ENCODE results near the gene CPA3.

Gene CPA3, protein sequence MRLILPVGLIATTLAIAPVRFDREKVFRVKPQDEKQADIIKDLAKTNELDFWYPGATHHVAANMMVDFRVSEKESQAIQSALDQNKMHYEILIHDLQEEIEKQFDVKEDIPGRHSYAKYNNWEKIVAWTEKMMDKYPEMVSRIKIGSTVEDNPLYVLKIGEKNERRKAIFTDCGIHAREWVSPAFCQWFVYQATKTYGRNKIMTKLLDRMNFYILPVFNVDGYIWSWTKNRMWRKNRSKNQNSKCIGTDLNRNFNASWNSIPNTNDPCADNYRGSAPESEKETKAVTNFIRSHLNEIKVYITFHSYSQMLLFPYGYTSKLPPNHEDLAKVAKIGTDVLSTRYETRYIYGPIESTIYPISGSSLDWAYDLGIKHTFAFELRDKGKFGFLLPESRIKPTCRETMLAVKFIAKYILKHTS

DNA sequence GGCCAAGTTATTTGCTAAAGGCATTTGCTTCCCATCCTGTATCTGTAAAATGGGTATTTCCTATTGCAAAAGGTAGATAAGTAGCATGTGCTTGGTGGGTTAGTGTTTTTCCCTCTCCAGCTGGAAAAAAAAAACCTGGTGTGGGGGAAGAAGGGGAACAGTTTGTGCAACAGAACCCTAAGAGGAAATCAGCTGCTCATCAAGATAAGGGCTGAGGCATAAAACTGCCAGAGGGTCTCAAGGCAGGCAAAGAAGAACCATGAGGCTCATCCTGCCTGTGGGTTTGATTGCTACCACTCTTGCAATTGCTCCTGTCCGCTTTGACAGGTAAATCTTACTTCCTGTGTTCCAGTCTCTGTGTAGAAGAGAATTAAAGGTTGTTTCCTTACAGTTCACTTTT lies at the start of gene CPA3:
TSS of gene CPA3 (plus strand) at position 248 of the 400 bp plus-strand sequence. CDS start at position 260, 12 bp downstream.
- DNase-seq (ENCODE audit: low spot score) = no peak

DNA sequence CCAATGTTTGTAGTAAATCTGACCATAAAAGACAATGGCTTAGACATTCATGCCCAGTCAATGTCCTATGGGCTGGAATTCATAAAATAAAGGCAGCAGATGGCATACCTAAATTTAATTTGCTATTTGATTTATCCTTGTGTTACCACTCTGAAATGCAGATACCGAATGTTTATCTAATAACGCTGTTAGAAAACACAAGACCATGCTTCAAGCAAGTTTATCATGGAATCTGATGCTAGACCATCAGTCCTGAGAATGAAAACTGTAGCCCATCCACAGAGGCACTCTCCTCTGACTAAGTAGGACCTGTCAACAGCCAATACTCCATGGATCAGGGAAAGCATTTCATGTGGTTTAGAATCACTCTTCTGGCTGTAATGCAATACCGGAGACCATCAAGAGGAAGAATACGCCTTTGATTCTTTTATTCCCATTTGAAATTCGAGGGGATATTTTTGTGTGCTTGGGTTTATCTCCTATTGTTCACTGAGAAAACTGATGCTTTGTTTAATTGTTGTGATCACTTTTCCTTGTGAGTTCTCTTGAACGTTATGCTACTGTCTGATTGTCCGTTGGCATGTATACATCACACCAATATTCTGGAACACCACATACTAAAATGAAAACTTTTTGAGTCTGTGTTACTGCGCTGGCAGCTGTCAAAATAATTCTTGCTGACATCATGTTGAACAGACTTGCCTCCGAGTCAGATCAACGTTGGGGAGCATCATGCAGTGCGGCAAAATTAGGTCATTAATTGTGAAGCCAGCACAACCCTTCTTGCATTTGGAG lies 49.6 kb upstream of the CPA3 start:
- no peak for DNase-seq (ENCODE audit: low spot score)

DNA sequence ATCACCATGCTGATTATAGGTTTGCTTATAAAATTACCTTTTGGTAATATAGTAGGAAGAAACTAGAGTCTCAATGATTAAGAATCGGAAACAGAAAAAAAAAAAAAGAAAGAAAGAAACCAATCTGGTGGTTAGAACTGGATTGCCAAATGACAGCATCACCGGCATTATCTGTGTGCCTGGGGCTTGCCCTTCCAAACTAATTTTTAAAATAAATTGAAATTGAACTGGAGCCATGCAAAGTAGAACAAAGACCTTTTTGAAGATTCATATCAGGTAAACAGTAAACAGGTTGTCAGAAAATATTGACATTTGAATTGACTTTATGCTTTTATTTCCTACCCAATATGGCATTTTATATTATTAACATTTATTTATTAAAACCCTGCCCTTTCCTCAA lies 48.7 kb upstream of the CPA3 start:
- DNase-seq (ENCODE audit: low spot score) = no peak

DNA sequence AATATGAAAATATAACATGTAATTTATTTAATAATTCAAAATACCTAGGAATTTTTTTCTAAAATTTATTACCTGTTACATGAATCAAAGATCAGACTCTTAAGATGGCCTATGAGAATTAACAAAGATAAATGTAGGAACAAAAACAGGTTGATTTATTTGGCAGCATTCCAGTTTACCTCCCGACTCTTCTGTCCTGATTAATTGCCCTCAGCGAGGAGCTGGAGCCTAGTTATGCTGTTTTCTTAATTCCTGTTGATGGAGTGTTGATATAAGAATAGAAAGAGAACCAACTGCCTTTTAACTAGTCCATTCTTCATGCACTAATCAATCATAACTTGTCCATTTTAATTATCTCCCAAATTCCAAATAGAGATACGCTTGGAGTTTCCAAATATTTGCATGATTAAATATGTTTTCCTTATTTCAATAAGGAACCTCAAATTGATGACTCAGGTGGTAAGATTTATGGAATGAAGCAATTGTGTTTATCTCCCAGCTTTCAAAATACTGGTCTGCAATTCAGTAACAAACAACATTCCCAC lies 48.0 kb upstream of the CPA3 start:
- DNase-seq (ENCODE audit: low spot score) = no peak

DNA sequence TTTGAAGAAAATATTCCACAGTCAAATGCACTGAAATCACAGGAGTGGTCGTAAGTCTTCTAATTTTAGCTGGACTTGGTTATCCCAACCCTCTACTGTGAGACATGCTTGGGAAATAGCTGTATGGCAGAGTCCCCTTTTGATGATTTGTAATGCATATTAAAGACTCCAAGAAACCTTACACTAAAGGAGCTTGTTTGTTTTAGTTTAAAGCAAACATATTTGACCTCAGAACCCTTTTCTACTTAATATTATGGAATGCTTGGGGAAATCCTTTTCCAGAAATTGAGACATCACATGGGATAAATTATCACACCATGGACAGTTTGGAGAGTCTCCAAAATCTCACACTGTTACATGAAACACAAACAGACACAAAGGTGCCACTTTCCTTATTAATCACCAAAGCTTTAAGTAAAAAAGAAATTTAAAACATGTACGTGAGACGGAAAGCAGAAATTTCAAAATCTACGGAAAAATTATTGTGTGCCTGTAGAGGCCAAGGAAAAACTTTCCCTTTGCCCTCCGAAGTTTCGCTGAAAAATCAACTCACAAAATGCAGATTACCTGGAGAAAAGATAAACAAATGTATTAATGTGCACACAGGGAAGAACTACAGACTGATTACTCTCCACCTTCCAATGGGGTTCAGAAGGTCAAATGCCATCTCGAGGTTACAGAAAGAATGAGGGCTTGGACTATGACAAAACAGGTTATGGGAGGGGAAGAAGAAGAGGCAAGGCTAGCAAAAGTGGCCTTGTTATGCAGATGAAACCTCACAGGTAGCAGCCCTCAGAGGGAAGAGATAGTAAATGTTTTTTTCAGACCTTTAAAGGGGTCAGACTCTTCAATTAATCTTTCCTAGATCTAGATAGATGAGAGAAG lies 44.5 kb upstream of the CPA3 start:
- DNase-seq (ENCODE audit: low spot score) = no peak

DNA sequence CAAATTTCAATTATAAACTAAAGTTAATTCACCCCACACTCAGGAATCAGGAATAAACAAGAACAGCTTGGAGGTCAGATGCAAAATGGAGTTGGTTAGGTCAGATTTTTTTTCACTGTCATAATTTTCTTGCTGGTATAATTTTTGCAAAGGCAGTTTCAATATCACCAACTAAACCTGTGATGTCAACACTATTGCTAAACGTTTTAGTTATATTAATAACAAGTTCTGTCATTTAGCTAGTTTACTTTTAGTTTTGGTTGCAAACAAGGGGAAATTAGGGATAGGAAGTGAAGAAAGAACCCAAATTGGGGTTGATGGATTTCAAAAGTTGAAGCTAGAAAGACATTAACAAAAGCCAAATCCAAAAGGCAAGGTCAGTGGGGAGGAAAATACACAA lies 42.1 kb upstream of the CPA3 start:
- no peak for DNase-seq (ENCODE audit: low spot score)

DNA sequence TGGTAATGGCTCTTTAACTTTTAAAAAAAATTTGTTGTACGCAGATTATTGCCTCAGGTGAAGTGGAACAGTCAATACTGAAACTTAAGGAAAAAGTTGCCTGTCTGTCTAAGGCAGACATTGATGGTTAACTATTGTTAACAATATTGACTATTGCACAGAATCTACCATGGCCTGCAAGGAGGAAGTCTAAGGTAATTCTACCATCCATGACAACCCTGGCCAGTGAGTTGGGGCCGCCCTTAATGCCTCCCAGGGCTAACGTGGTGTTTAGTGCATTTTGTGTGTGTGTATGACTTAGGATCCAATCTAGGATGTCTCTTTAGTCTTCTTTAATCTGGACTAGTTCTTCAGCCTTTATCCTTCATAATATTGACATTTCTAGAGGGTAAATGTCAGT lies 39.6 kb upstream of the CPA3 start:
- DNase-seq (ENCODE audit: low spot score) = no peak

DNA sequence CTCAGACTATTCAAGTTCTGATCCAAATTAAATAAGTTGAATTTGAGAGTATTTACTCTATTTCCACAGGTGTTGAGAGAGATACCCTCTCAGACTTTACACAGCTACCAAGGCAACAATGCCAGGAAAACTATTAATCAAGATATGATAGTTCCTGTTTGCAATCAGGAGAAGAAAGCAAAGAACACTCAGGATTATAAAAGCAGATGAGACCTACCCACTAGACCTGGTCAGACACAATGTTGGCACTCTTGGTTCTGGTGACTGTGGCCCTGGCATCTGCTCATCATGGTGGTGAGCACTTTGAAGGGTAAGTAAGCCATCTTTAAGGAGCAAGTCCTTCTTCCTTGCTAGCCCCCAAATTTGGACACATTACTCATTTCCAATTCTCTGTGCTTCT lies 37.5 kb upstream of the CPA3 start, which contains the start of gene CPB1:
TSS of gene CPB1 (plus strand) at position 227 of the 400 bp plus-strand sequence. CDS start at position 240, 13 bp downstream.
- no peak for DNase-seq (ENCODE audit: low spot score)

DNA sequence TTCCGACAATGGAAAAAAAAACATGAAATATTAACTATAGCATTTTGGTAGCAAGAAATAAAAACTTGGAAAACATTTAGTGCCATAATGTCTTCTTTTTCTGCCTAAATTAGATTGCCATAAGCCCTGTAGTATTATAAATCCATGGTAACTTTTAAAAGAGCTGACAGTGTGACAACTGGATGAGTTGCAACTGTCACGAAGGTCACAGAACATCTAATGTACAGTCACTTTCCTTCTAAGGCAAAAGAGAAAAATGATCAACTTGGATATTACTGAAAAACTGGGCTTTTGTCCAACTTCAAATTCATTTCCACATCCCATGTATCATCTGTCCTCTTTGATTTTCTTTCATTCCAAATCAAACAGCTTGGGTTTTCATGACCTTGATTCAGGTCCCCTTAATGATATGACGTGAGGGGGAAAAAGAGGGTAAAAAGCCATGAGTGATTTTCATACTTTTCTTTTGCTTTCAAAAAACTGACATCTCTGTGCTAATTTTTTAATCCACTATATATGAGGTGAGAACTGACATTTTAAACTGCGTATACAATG lies 36.9 kb upstream of the CPA3 start:
- DNase-seq (ENCODE audit: low spot score) = no peak

DNA sequence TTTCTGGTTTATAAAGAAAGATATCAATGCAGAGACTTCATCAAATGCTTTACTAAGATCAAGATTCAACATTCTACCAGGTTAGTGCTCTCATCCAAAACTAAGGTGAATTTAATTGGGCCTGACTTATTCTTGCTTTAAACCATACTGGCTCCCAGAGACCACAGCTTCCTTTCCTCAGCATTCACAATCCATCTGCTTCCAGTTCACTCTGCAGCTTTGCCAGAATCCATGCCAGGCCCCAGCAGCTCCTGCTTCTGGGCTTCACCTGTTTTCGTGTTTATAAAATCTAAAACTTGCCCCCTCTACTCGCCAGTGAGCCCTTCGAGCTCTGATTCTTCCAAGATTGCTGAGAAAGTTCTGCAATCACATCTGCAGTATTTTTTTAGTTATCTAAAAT lies 35.2 kb upstream of the CPA3 start:
- DNase-seq (ENCODE audit: low spot score) = no peak

DNA sequence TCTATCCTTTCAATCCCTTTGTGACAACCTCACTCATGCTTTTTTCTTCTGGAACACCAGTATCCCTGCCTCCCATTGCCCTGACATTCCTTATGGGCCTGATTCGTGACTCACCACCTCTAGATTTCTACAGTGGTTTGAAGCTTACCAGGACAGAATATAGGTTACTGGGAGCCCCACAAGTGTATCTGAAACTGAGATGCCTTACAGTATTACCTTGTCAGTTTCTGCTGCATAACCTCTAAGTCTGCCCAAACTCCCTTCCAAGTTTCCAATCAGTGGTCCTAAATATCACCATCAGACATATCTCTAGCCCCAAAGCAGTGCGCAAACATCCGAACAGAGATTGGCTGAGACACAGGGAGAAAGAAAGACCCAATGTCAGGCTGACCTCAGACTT lies 31.9 kb upstream of the CPA3 start:
- no peak for DNase-seq (ENCODE audit: low spot score)

DNA sequence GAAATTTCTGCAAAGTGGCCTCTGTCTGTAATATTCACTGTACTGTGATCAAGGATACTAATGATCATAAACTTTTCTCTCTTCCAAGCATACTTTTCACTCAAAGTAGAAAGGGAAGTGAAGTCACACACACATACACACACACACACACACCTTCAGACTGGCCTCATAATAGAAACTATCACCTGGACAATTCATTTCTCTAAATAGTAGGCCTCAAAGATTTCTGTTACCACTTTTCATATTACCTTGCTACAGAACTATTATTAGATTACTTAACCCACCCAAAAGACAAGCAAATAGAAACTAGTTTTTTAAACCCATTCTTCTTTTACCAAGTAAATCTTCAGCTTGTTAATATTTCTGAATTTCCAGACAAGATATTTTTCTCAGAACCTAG lies 25.3 kb upstream of the CPA3 start:
- DNase-seq (ENCODE audit: low spot score) = no peak

DNA sequence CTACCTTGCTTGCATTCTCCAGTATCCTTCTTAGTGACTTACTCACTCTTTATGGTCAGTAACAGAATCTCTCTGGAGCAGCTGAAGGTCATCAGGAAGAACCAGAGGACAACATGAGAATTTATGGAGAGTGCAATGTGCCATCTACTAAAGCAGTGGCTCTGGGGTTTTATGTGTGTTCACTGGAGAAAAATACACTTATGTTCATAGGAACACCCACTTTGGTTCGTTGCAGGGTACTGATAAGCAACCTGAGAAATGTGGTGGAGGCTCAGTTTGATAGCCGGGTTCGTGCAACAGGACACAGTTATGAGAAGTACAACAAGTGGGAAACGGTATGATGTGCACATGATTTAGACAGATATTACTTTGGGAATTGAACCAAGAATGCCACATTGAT lies 24.6 kb upstream of the CPA3 start:
- no peak for DNase-seq (ENCODE audit: low spot score)

DNA sequence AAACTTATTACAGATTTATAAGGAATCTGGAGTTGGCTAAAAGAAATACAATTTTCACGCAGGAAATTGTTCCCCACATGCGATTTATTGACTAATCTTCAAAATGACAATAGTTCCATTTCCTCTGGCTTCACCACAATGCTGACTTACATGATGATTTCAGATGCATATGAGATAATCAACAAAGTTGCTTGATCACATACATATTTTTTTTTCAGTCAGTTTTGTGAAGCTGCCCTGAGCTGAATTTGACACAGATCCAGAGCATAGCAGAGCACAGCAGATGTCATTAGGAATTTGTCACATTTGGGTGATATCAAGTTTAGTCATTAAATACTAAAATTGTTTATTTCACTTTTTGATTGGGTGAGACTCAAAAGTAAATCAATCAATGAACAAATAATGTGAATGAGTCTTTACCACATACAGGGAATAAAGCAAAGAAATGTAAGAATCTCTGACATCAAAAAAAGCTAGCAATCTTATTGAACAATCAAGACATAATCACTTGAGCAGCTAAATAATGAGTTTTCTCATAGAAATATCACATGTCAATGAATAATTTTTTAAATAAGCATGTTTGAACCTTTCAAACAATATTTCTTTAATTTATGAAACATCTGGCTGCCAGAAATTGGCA lies 19.2 kb upstream of the CPA3 start:
- DNase-seq (ENCODE audit: low spot score) = no peak

DNA sequence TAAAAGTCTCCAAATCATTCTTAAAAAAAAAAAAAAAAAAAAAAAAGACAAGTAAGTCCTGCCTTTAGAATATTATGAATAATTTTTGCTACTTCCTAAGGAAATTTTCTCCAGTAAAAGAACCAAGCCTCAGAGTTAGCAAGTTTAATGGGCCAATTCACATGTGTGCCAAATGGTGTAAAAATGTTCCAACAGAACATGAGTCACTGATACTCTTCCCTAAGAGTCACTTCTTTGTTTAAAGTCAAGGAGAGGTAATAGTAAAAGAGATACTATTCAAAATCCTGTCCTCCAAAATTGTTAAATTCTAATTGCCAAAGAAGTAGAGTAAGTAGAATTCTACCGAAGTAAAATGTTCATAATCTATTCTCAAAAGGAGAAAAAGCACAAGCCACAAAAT lies 17.7 kb upstream of the CPA3 start:
- no peak for DNase-seq (ENCODE audit: low spot score)

DNA sequence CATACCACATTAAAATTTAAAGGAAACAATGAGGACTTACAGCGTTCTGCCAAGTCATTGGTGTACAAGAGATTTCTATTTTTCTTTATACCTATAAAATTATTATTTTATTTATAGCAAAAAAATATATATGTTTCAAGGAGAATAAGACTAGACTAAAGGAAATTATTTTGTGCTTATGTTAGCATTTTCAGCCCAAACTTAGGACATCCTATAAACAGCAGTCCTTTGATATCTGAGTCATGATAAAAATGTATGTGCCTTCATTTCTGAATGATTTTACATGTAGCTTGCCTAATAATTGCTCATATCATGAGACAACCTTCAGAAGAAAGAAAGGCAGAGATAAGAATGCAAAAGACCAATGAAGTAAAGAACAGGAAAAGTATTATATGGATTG lies 16.7 kb upstream of the CPA3 start:
- no peak for DNase-seq (ENCODE audit: low spot score)

DNA sequence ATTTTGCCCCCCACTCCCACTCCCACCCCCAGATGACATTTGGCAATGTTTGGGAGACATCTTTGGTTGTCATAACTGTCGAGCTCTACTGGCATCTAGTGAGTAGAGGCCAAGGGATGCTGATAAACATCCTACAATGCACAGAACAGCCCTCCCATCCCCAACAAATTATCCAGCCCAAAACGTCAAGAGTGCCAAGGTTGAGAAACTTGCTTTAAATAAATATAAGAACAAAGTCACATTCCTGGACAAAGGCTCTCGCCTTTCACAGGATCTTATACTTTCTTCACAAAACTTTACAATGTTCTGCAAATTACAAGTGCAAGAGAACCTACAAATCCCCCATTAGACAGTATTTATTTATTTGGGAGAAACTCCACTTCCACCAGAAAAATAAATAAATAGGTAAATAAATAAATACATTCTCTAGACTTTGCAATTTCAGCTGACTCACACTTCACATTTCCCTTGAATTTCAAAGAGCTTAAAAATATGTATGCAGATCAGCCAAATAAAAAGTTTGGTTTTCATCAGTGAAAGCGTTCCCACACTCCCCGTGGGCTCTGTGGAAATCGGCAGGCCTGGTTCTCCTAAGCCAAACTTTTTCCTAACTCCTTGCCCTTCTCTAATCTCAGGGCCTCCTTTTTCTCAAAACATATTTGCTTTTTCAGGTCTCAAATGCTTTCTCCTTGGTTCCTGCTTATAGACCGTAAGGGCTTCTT lies 12.7 kb upstream of the CPA3 start:
- DNase-seq (ENCODE audit: low spot score) = no peak

DNA sequence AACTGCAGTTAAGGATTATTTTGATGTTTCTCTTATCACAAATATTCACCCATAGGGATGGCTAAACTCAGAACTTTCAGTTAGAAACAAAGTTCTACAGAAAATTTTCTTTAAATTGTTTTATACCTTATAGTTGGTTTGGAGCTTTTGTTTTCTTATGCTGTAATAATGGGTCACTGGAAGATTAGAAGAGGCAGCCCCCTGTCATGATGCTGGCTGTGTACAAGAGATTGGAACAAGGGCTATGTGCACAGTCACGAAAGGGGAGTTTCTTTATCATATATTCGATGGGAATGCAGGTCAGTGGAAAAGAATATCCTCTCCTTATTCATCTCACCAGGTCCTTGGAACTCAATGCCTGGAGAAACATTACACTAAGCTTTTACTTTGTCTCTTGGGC lies 12.0 kb upstream of the CPA3 start:
- no peak for DNase-seq (ENCODE audit: low spot score)

DNA sequence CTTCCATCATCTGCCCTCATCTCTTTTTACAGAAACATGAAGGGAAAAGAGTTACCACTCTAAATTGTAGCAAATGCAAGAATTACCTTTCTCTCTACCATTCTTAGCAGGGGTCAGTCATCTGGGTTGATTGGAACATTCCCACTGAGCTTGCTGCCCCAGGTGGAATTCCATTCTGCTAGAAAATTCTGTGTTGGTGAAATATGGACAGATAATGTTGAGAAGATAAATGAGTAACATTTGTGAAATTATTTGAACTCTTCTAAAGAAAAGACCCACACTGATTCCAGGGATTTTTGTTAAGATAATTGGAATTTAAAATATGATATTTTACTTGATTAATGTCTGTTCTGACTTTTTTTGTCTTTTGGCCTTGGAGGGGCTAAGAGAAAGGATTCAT lies 11.0 kb upstream of the CPA3 start:
- DNase-seq (ENCODE audit: low spot score) = no peak

DNA sequence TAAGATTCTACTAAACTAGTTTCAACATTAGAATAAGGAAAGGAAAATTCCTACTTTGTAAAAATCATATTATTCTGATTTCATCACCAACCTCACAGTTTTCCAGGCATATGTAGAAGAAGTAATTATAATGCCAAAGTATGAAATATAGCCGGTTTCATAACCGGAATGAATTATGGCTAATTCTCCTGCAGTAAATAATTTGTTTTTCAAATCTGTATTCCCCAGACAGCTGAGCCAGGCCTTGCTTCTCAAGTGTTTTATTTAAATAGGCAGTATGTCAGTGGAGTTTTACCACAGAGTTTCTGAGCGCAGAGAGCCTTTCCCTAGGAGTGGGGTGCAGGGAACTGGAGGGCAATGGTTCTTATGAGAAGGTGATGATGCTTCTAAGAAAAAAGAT lies 8.7 kb upstream of the CPA3 start:
- no peak for DNase-seq (ENCODE audit: low spot score)

DNA sequence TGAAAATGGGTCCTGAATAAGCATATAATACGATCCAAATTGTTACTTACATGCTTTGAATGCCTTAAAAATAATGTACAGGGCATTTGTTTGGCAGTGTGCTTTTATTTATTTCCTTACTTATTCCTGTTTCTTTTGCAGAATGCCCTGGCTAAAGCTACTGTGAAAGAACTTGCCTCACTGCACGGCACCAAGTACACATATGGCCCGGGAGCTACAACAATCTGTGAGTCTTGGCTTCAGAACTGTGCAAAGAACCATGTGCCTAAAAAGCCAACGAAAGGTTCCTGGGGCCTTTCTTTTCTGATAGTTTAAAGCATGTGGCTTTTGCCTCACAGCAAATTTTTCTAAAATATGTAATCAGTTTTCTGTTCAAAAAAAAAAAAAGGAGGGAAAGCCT lies 7.8 kb upstream of the CPA3 start:
- DNase-seq (ENCODE audit: low spot score) = no peak
